ENCODE results near the gene MESP1. TPM values are rescaled to one million over a fixed set of nuclear protein-coding genes. Genes with fewer than 3 reads are reported as not detected.

Gene MESP1
- total and polyA plus RNA-seq, 2 of the 8 experiments (the other 6 are each of a cell fraction or from before 2014, with no cell fraction given) = 0.15 to 0.23 TPM

GRCh38 chr15:89787944-89788343 lies 36.9 kb upstream of the MESP1 start:
- Histone ChIP-seq H3K36me3 (ENCODE audit: control insufficient read depth in 2 of 4, insufficient read depth in 4 of 4, low read length in 3 of 4) (no peaks in the 10 kb centered on the region), H3K79me1 (ENCODE audit: low read depth, low read length) (no peaks in the 10 kb centered on the region), H3K14ac (ENCODE audit: insufficient read length) (no peak overlapping the region), H3K18ac (ENCODE audit: extremely low read depth, low read length) (no peak overlapping the region), H2BK120ac (replicated peaks; ENCODE audit: low read depth, low read length) (no peak overlapping the region), H4K20me1 (replicated peaks in 1 of 2; ENCODE audit: control insufficient read depth in 1 of 2, insufficient read depth in 2 of 2, low read length in 2 of 2) (no peaks in the 10 kb centered on the region), H3K4ac (replicated peaks; ENCODE audit: insufficient read length, low read depth, low read length) (no peak overlapping the region), H2BK15ac (ENCODE audit: low read length) (no peak overlapping the region), H2BK20ac (ENCODE audit: low read length) (no peak overlapping the region), H3K4me1 (replicated peaks in 1 of 4; ENCODE audit: control insufficient read depth in 3 of 4, insufficient read depth in 4 of 4, low read length in 3 of 4) (peaks cover 4 to 14% (median 8%) of the 10 kb centered on the region in 4 experiments), H3K79me2 (ENCODE audit: control insufficient read depth in 1 of 2, insufficient read depth in 2 of 2, low read length in 2 of 2) (no peaks in the 10 kb centered on the region), H3K4me3 (ENCODE audit: extremely low read depth in 1 of 4, insufficient read depth in 2 of 4, low read depth in 3 of 4, low read length in 4 of 4) (no peak overlapping the region), H2AFZ (ENCODE audit: low read length) (no peak overlapping the region), H2AK5ac (ENCODE audit: low read depth, low read length) (no peak overlapping the region), H4K91ac (replicated peaks; ENCODE audit: insufficient read length, low read length) (no peak overlapping the region), H3K4me2 (ENCODE audit: insufficient read depth in 1 of 2, low read depth in 2 of 2, low read length in 2 of 2) (no peak overlapping the region), H3K23me2 (ENCODE audit: low read depth, low read length) (no peaks in the 10 kb centered on the region), H4K8ac (ENCODE audit: extremely low read depth, insufficient read depth, low read length) (no peak overlapping the region), H3K9me3 (ENCODE audit: insufficient read depth in 2 of 2, low read depth in 1 of 2, low read length in 1 of 2) (peaks cover 0 to 3% of the 10 kb centered on the region in 2 experiments; a peak in 2 of 4 replicates), H3K27me3 (replicated peaks in 1 of 4; ENCODE audit: control insufficient read depth in 3 of 4, extremely low read depth in 1 of 4, insufficient read depth in 3 of 4, low read length in 3 of 4) (no peaks in the 10 kb centered on the region; a peak in 1 of 7 replicates), H4K5ac (ENCODE audit: insufficient read length, low read depth, low read length) (no peak overlapping the region), H3K9ac (replicated peaks in 1 of 4; ENCODE audit: extremely low read depth in 1 of 4, low read depth in 3 of 4, low read length in 3 of 4) (no peak overlapping the region), H3K27ac (ENCODE audit: low read depth, low read length) (no peak overlapping the region), H2BK12ac (ENCODE audit: low read depth, low read length) (no peak overlapping the region), H2BK5ac (ENCODE audit: low read depth, low read length) (no peak overlapping the region), H3K56ac (replicated peaks; ENCODE audit: insufficient read length, low read depth, low read length) (no peak overlapping the region), H3K23ac (ENCODE audit: insufficient read length) (no peak overlapping the region)
- 93% methylated on average over 3 of the region's 3 CpGs; no CpG with 5 or more reads in 1 of the 2 experiments for WGBS, 2 experiments (ENCODE audit: extremely low coverage in 1 of 2, insufficient coverage in 1 of 2, insufficient read length in 1 of 2, insufficient replicate concordance in 2 of 2, low coverage in 1 of 2, low lambda C conversion rate in 2 of 2, missing lambda C conversion rate in 1 of 2)
- DNase-seq (ENCODE audit: low read depth in 1 of 2, low spot score in 2 of 2) = no peak
- no peak for FAIRE-seq
- ChIA-PET POLR2A (ENCODE audit: partially characterized antibody) (no interaction called here), CTCF (ENCODE audit: partially characterized antibody) (no interaction called here)
- TF ChIP-seq POU5F1 (IDR thresholded peaks at IDR 0.05; ENCODE audit: low read depth, low read length) = no peak
- TF ChIP-seq CREB1 (IDR thresholded peaks at IDR 0.05) = no peak
- TF ChIP-seq NRF1 (IDR thresholded peaks at IDR 0.05; ENCODE audit: low read depth, low read length) = no peak
- no peak for TF ChIP-seq GTF2F1 (IDR thresholded peaks at IDR 0.05; ENCODE audit: borderline replicate concordance, low read depth, low read length)
- TF ChIP-seq JUN (IDR thresholded peaks at IDR 0.05; ENCODE audit: low read depth, low read length) = no peak
- TF ChIP-seq BACH1 (IDR thresholded peaks at IDR 0.05; ENCODE audit: low read length) = no peak
- TF ChIP-seq HDAC2 (IDR thresholded peaks at IDR 0.05; ENCODE audit: borderline replicate concordance in 1 of 2, low read depth in 2 of 2, low read length in 2 of 2) = no peak
- no peak for TF ChIP-seq USF2 (IDR thresholded peaks at IDR 0.05; ENCODE audit: low read length)
- no peak for TF ChIP-seq SP4 (IDR thresholded peaks at IDR 0.05; ENCODE audit: low read length)
- no peak for TF ChIP-seq SUZ12 (IDR thresholded peaks at IDR 0.05; ENCODE audit: low read length)
